HepG2 (cell line): ENCODE data around the gene CHMP1B. TPM values are rescaled to one million over a fixed set of nuclear protein-coding genes. Genes with fewer than 3 reads are reported as not detected.

Source experiments
- ARNT ChIP-seq: fragments of 450-650 bp; IDR thresholded peaks from 2 replicates; pipeline ENCODE4 v1.6.1; 2017
- CHD4 ChIP-seq: fragments of 200-600 bp; sonication (generic); IDR thresholded peaks from 2 replicates; pipeline ENCODE4 v1.7.0; 2017; ENCODE audit warnings: mild to moderate bottlenecking, low read length, borderline replicate concordance
- RFXANK ChIP-seq: IDR thresholded peaks from 2 replicates; pipeline ENCODE4 v1.6.1; 2016
- SP1 ChIP-seq, 2 experiments: fragments of 450-650 bp in 1 of 2; sonication (generic) in 1 of 2; formaldehyde crosslinking in 1 of 2; IDR thresholded peaks; 2 replicates each; pipeline versions ENCODE4 v1.4.0 to v1.6.1; 2016 to 2020; ENCODE audit warnings: missing genetic modification reagents in 1 of 2
- TBX2 ChIP-seq: sonication (generic); formaldehyde crosslinking; IDR thresholded peaks from 2 replicates; pipeline ENCODE4 v1.5.0; 2020; ENCODE audit warnings: missing genetic modification reagents, mild to moderate bottlenecking, borderline replicate concordance
- ZFP36L1 ChIP-seq: sonication (generic); formaldehyde crosslinking; IDR thresholded peaks from 2 replicates; pipeline ENCODE4 v1.8.0; 2022; ENCODE audit warnings: mild to moderate bottlenecking, missing genetic modification reagents, moderate library complexity
- ZNF510 ChIP-seq: sonication (generic); formaldehyde crosslinking; IDR thresholded peaks from 2 replicates; pipeline ENCODE4 v1.4.0; 2020; ENCODE audit warnings: low read depth, mild to moderate bottlenecking, missing genetic modification reagents
- ZNF589 ChIP-seq: sonication (generic); formaldehyde crosslinking; conservative IDR thresholded peaks from 2 replicates; pipeline ENCODE4 v1.8.0; 2022; ENCODE audit warnings: mild to moderate bottlenecking, moderate library complexity, missing genetic modification reagents
- polyA plus RNA-seq, 8 experiments: library from polyadenylated mRNA; depleted of rRNA in 3 of 8; stranded (reverse) in 7 of 8; unstranded in 1 of 8; fragments of >200 nt; fragmentation: Illumina TruSeq in 4 of 8; extraction: Trizol in 4 of 8; gene quantifications; 2 replicates each; pipeline versions ENCODE4 v1.2.1 to v1.2.3, GENCODE V29; 2011 to 2016; ENCODE audit warnings: low read depth in 4 of 8, missing spikeins in 1 of 8, mixed read lengths in 1 of 8; ENCODE audit not compliant: insufficient read depth in 1 of 8
- total RNA-seq, 5 experiments: library from RNA; depleted of rRNA; stranded (reverse); fragments of >200 nt; fragmentation: Illumina TruSeq; extraction: Trizol; gene quantifications; 2 replicates each; pipeline ENCODE4 v1.2.3, GENCODE V29; 2016; ENCODE audit warnings: low read depth in 1 of 5
- TF ChIP-seq, protein P1 (sequence below): sonication (generic); formaldehyde crosslinking; conservative IDR thresholded peaks from 2 replicates; pipeline ENCODE4 v1.4.0; 2020; ENCODE audit warnings: mild to moderate bottlenecking, missing genetic modification reagents, moderate library complexity
- TF ChIP-seq, protein P2 (sequence below): sonication (generic); formaldehyde crosslinking; IDR thresholded peaks from 2 replicates; pipeline ENCODE4 v1.4.0; 2020; ENCODE audit warnings: mild to moderate bottlenecking, missing genetic modification reagents
- TF ChIP-seq, protein P3 (sequence below): sonication (generic); formaldehyde crosslinking; IDR thresholded peaks from 2 replicates; pipeline ENCODE4 v1.9.0; 2022; ENCODE audit warnings: low read depth, missing genetic modification reagents
- TF ChIP-seq, protein P4 (sequence below): sonication (generic); formaldehyde crosslinking; IDR thresholded peaks from 2 replicates; pipeline ENCODE4 v1.4.0; 2020; ENCODE audit warnings: missing genetic modification reagents
- TF ChIP-seq, protein P5 (sequence below): sonication (generic); formaldehyde crosslinking; IDR thresholded peaks from 2 replicates; pipeline ENCODE4 v1.4.0; 2020; ENCODE audit warnings: missing genetic modification reagents
- TF ChIP-seq, protein P6 (sequence below): sonication (generic); formaldehyde crosslinking; IDR thresholded peaks from 2 replicates; pipeline ENCODE4 v1.5.0; 2020; ENCODE audit warnings: missing genetic modification reagents
- TF ChIP-seq, protein P7 (sequence below): IDR thresholded peaks from 2 replicates; pipeline ENCODE4 v1.6.1; 2016; ENCODE audit warnings: mild to moderate bottlenecking

CHMP1B gene
- total and polyA plus RNA-seq, 2 of the 13 experiments (the other 11 are each of a cell fraction or from before 2014, with no cell fraction given), result 18.8 to 20.2 TPM

DNA sequence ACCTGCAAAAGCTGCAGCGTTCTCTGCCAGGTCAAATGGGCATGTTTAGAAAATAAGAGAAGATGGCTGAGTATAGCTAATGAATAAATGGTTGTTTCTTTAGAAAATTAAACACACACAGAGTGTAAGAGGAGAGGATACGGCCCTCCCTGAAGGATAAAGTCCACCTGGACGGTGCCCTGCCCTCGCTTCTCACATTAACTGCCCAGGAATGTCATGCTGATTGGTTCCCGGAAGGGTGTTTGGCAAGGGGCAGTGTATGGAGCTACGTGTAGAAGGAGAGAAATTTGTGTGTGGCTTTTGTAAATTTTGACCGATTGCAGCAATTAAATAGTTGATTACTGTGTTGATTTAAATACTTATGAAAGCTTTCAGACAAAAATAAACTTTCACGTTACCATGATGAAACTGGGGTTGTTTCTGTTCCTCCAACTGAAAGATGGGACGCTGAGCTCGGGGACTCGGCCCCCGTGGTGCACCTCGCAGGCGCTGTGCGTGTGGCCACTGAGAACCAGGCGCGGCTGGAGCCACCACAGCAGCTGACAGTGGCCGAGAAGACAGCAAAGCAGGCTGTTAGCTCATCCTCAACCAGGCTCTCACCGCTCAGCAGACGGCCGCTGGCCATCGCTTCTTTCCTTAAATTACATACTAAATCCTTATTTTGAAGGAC lies 34.2 kb downstream of the CHMP1B start (continued):
- TF ChIP-seq, protein P1, sequence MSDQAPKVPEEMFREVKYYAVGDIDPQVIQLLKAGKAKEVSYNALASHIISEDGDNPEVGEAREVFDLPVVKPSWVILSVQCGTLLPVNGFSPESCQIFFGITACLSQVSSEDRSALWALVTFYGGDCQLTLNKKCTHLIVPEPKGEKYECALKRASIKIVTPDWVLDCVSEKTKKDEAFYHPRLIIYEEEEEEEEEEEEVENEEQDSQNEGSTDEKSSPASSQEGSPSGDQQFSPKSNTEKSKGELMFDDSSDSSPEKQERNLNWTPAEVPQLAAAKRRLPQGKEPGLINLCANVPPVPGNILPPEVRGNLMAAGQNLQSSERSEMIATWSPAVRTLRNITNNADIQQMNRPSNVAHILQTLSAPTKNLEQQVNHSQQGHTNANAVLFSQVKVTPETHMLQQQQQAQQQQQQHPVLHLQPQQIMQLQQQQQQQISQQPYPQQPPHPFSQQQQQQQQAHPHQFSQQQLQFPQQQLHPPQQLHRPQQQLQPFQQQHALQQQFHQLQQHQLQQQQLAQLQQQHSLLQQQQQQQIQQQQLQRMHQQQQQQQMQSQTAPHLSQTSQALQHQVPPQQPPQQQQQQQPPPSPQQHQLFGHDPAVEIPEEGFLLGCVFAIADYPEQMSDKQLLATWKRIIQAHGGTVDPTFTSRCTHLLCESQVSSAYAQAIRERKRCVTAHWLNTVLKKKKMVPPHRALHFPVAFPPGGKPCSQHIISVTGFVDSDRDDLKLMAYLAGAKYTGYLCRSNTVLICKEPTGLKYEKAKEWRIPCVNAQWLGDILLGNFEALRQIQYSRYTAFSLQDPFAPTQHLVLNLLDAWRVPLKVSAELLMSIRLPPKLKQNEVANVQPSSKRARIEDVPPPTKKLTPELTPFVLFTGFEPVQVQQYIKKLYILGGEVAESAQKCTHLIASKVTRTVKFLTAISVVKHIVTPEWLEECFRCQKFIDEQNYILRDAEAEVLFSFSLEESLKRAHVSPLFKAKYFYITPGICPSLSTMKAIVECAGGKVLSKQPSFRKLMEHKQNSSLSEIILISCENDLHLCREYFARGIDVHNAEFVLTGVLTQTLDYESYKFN (CRISPR knock-in tag), result peak; percentile 61
- TF ChIP-seq, protein P2, sequence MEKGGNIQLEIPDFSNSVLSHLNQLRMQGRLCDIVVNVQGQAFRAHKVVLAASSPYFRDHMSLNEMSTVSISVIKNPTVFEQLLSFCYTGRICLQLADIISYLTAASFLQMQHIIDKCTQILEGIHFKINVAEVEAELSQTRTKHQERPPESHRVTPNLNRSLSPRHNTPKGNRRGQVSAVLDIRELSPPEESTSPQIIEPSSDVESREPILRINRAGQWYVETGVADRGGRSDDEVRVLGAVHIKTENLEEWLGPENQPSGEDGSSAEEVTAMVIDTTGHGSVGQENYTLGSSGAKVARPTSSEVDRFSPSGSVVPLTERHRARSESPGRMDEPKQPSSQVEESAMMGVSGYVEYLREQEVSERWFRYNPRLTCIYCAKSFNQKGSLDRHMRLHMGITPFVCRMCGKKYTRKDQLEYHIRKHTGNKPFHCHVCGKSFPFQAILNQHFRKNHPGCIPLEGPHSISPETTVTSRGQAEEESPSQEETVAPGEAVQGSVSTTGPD (CRISPR knock-in tag), result no peak
- TF ChIP-seq CHD4 (no peak), TBX2 (CRISPR knock-in tag) (peak; percentile 57; the same call in 1 of the 2 replicates), ZFP36L1 (CRISPR knock-in tag) (no peak), ZNF510 (no peak), RFXANK (CRISPR knock-in tag) (no peak), ARNT (no peak), ZNF589 (CRISPR knock-in tag) (no peak), SP1 (IDR thresholded peaks at IDR 0.05) (no peak), SP1 (CRISPR knock-in tag; IDR thresholded peaks at IDR 0.05) (no peak)
- TF ChIP-seq, protein P3, sequence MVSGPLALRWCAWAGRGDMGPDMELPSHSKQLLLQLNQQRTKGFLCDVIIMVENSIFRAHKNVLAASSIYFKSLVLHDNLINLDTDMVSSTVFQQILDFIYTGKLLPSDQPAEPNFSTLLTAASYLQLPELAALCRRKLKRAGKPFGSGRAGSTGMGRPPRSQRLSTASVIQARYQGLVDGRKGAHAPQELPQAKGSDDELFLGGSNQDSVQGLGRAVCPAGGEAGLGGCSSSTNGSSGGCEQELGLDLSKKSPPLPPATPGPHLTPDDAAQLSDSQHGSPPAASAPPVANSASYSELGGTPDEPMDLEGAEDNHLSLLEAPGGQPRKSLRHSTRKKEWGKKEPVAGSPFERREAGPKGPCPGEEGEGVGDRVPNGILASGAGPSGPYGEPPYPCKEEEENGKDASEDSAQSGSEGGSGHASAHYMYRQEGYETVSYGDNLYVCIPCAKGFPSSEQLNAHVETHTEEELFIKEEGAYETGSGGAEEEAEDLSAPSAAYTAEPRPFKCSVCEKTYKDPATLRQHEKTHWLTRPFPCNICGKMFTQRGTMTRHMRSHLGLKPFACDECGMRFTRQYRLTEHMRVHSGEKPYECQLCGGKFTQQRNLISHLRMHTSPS (CRISPR knock-in tag), result no peak
- TF ChIP-seq, protein P4, sequence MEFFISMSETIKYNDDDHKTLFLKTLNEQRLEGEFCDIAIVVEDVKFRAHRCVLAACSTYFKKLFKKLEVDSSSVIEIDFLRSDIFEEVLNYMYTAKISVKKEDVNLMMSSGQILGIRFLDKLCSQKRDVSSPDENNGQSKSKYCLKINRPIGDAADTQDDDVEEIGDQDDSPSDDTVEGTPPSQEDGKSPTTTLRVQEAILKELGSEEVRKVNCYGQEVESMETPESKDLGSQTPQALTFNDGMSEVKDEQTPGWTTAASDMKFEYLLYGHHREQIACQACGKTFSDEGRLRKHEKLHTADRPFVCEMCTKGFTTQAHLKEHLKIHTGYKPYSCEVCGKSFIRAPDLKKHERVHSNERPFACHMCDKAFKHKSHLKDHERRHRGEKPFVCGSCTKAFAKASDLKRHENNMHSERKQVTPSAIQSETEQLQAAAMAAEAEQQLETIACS (CRISPR knock-in tag), result no peak
- TF ChIP-seq, protein P5, sequence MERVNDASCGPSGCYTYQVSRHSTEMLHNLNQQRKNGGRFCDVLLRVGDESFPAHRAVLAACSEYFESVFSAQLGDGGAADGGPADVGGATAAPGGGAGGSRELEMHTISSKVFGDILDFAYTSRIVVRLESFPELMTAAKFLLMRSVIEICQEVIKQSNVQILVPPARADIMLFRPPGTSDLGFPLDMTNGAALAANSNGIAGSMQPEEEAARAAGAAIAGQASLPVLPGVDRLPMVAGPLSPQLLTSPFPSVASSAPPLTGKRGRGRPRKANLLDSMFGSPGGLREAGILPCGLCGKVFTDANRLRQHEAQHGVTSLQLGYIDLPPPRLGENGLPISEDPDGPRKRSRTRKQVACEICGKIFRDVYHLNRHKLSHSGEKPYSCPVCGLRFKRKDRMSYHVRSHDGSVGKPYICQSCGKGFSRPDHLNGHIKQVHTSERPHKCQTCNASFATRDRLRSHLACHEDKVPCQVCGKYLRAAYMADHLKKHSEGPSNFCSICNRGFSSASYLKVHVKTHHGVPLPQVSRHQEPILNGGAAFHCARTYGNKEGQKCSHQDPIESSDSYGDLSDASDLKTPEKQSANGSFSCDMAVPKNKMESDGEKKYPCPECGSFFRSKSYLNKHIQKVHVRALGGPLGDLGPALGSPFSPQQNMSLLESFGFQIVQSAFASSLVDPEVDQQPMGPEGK (CRISPR knock-in tag), result 0 out of 2 replicates have a peak, but pooled peaks have one; percentile 30
- TF ChIP-seq, protein P6, sequence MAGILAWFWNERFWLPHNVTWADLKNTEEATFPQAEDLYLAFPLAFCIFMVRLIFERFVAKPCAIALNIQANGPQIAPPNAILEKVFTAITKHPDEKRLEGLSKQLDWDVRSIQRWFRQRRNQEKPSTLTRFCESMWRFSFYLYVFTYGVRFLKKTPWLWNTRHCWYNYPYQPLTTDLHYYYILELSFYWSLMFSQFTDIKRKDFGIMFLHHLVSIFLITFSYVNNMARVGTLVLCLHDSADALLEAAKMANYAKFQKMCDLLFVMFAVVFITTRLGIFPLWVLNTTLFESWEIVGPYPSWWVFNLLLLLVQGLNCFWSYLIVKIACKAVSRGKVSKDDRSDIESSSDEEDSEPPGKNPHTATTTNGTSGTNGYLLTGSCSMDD, result no peak
- TF ChIP-seq, protein P7, sequence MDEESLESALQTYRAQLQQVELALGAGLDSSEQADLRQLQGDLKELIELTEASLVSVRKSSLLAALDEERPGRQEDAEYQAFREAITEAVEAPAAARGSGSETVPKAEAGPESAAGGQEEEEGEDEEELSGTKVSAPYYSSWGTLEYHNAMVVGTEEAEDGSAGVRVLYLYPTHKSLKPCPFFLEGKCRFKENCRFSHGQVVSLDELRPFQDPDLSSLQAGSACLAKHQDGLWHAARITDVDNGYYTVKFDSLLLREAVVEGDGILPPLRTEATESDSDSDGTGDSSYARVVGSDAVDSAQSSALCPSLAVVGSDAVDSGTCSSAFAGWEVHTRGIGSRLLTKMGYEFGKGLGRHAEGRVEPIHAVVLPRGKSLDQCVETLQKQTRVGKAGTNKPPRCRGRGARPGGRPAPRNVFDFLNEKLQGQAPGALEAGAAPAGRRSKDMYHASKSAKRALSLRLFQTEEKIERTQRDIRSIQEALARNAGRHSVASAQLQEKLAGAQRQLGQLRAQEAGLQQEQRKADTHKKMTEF (CRISPR knock-in tag), result peak; percentile 19; the same call in 1 of the 2 replicates
